Measurements from ENCODE around the gene KLHL2.
"Not testable (repeated sequence)": the region's sequence is repeated elsewhere in the genome, so short reads cannot be mapped to it uniquely, and the experiment has no call there.

Gene KLHL2

DNA sequence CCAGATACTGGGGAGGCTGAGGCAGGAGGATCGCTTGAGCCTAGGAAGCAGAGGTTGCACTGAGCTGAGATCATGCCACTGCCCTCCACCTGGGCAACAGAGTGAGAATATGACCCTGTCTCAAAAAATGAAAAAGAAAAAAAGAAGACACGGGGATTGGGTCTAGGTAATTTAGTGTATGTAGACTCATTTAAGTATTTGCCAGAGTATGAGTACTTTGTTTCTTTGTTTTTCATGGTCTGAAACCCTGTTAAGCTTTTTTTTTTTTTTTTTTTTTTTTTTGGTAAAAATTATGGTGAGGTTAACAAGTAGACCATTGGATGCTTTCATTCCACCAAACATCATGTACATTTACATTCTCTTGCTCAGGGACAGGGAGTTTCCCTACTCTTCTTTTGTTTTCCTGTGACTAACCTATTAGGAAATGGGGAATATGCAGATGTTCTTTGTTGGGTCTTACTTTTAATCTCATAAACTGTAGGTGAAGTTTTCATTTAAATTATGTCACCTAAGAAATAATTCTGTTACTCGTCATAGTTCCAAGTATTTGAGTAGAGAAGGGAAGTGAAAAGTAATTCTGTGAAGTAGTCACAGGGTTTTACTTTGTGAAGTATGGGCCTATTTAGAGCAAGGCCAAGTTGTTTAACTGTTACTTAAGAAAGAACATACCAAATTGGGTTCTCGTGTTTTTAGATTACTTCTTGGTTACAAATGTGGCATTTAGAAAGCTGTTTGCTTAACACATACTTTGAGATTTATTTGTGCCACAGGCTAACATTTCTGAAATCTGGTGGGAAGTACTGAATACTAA is 25.5 kb downstream of the KLHL2 start:
- DNase-seq (ENCODE audit: low spot score), result not testable (repeated sequence)

DNA sequence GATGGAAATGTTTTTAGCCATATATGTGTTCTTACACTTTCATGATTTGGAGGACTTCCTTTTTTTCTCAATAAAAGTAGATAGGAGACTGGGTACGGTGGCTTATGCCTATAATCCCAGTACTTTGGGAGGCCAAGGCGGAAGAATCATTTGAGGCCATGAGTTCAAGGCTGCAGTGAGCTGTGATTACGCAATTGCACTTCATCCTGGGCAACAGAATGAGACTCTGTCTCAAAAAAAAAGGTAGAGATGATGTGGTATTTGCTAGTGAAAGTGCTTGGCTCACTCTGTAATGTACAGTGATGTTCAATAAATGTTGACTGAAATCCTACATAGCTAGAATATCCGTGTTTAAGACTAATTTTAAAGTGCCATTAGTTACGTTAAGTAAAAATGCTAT is 27.4 kb downstream of the KLHL2 start:
- DNase-seq (ENCODE audit: low spot score), result no peak

DNA sequence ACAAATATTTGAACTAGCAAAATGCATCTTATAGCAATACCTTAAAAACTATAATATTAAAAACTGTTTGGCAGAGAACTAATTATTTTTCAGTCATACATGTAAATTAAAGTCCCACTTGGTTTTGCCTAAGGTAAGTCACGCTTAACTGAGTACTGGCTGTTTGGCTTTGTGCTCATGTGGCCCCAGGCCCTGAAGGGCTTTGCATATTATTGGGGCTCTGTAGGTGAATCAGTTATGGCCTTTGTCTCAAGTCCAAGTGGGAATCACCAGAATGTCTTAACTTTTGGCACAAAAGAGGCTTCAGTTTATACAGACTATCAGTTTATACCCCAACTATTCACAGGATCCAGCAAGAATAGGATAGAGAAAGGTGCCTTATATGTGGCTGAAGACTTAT is 29.5 kb downstream of the KLHL2 start:
- not testable (repeated sequence) for DNase-seq (ENCODE audit: low spot score)

DNA sequence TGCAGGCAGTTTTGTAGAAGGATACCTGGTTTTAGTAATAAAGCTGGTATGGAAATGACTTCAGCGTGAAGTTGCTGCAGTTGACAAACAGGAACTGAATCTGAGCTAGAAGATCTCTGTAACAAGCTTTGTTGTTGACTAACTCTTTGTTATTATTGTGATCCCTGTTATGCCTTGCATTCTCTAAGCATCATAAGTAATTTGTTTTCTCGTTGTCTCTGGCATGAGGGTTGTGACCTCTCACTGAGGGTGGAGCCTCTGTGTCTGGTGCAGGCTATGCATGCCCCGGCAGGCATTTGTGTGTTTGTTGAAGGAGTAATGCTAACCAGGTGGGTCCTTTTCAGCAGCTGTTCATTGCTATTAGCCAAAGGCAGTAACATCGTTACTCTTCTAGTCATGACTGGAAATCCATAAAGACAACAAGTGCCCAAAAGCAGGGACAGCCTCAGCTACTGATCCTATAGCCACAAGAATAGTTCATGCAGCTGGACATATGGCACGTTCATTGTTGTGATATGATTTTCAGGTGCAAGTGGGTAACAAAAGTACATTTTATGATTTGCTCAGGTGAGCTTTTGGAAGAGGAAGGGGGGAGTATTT is 30.8 kb downstream of the KLHL2 start:
- DNase-seq (ENCODE audit: low spot score), result not testable (repeated sequence)

DNA sequence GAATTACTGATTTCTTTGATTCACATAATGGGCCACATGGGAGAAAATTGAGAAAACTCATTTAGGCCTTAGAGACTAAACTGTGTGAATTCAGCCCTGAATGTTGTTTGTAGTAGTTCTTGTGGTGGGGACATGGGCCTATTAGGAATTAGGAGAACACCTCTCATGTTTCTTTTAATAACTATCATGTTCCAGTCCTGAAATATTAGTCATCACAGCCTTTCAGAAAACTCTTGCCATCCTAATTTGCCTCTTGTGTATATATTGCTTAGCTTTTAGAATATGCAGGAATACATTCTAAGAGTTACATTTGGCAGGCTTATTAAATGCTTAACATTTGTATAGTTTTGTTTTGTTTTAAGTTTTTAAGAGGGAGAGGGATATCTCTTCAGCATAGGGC is 33.4 kb downstream of the KLHL2 start:
- not testable (repeated sequence) for DNase-seq (ENCODE audit: low spot score)

DNA sequence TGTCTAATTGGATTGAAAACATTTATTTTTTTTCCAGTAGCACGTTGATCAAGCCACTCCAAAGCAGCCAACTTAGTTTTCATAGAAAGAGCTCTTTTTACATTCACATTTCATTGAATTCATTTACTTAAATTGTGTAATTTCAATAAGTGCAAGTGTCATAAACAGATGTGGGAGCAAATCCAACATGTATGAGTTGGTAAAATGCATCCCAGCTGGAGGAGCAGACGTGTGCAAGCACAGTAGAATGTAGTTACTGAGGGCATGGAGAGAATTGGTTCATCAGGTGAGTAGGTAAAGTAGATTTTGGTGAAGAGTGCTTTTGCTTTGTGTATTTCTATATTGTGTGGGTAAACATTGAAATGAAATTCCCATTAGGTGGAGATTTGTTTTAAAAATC is 36.8 kb downstream of the KLHL2 start:
- DNase-seq (ENCODE audit: low spot score), result not testable (repeated sequence)

DNA sequence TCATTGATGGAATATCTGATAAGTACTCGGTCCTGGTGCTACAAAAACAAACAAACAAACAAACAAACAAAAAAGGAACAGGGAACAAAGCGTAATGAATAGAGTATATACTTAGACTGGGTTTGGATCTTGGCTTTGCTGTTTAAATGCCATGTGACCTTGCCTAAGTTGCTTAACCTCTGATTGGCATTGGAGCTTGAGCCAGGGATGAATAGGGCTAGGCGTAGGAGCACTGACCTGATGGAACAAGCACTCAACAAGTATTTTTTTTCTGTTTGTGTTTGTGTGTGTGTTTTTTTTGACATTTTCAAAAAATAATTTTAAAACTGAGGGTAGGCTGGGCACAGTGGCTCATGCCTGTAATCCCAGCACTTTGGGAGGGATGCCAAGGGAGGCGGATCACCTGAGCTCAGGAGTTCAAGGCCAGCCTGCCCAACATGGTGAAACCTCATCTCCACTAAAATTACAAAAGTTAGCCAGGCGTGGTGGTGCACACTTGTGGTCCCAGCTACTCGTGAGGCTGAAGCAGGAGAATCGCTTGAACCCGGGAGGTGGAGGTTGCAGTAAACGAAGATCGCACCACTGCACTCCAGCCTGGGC is 37.3 kb downstream of the KLHL2 start:
- DNase-seq (ENCODE audit: low spot score), result not testable (repeated sequence)

DNA sequence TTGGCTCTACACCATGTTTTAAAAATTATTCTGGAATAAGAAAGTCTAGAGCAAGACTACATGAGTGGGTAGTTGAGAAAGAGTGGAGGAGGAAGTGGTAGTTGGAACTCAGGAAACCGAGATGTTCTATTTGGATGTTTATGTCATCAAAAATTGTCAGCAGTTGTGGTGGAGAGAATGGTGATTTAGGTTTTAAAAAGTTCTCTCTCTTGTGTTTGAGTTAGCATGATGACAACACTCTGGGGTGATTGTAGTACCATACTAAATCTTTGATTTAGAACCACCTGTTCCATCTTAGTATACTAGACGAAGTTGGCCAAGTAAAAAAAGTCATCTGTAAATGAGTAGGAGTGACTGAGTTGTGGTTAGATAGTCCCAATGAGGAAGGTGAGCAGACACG is 40.7 kb downstream of the KLHL2 start:
- DNase-seq (ENCODE audit: low spot score), result no peak

DNA sequence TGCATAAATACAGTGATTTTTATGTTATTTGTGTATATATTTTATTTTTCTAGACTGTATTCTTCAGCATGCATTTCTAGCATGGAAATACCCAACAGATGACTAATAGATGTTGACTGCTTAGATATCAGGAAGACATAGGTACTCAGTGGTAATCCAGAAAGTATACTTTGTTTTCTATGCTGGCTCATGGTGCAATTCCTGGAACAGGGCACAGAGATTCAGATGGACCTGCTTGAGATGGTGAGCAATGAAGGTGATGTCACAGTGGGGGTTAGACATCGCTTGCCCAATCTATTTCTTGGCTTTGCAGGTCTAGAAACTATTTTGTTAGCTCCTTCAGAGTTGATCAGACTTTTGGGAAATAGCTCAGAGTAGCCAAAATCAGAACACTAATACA is 41.5 kb downstream of the KLHL2 start:
- not testable (repeated sequence) for DNase-seq (ENCODE audit: low spot score)

DNA sequence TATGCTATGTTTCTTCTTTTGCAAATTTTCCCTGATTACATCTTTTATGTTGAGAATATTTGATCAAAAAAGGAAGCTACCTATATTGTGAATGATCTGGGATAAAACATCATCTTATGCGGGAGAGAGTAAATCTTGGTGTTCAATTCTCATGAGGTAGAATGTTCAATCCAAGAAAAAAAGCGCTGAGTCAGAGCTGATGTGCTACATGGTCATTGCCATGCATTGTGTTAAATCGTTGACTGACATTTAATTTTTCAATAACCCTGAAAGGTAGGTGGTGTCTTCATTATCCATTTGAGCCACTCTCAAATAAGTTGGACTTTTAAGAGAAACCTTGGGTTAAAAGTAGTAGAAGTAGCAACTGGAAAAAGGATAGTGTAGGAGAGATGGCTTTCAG is 47.4 kb downstream of the KLHL2 start:
- DNase-seq (ENCODE audit: low spot score), result not testable (repeated sequence)

DNA sequence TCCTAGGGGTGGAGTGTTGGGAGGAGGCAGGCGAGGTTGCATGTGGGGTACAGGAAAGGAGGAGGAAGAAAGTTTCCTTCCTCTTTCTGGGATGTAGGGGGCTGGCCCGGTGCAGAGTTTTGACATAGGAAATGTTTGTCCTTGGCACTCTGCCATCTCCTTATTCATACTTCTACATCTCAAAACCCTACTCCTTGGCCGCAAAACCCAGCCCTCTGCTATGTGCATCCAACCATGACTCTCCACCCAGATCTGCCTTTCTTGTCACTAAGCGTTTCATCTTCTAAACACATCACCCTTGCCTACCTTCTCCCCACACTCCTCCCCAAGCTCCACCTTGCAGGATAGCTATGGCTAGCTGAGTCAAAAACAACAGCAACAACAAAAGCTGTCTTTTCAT is 48.1 kb downstream of the KLHL2 start:
- DNase-seq (ENCODE audit: low spot score), result not testable (repeated sequence)

DNA sequence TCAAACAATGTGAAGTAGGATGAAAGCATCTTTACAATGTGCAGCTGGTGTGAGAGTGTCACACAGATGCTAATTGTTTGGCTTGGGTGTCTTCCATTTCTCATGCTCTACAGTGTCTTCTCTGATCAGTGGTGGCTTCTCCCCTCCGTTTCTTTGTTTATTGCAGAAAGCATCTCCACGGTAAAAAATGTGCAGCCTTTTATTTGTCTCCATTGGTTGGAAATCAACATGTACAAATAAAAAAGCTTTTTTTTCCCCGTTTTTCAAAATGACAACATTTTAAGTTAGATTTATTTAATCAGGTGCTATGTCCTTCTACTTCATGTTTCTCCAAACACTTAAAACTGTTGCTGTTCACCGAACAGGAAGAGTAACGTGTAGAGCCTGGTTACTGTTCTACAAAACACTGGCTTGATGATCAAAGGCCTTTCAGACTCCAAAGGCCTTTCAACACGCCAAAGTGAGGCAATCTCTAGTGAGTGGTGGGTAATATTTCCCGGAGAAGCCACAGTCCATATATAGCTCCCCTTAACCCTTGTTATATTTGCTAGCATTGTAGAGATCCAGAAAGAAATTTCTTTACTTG is 48.8 kb downstream of the KLHL2 start:
- DNase-seq (ENCODE audit: low spot score), result not testable (repeated sequence)

DNA sequence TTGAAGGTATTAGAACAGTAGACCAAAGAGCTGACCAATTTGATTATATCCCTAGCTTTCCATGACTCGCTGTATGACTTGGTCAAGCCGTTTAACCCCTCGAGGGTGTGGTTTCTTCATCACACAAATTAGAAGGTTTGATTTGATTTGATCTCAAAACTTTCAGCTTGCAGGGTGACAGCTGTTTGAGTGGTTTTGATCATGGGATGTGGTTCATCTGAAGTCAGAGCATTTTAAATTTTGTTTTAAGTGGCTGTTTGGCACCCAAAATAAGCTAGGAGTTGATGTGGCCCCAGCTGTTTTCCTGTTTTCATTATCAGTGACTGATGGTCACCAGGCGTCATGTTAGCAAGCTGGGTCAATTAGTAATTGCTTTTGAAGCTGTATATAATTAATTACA is 52.4 kb downstream of the KLHL2 start:
- DNase-seq (ENCODE audit: low spot score), result not testable (repeated sequence)

DNA sequence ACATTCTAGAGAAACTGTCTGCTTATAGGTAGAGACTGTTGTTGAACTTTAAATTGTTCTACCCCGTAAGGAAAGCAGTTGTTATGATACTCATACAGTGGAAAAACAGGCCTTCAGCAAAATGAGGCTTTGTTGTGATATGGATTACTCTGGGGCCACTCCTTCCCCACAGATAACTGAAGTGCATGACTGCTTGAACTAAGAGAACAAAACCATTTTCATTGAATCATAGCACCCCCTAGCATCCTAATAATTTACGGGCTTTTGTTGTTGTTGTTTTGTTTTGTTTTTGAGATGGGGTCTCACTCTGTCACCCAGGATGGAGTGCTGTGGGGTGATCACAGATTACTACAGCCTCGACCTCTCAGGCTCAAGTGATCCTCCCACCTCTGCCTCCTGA is 54.9 kb downstream of the KLHL2 start:
- DNase-seq (ENCODE audit: low spot score), result not testable (repeated sequence)

DNA sequence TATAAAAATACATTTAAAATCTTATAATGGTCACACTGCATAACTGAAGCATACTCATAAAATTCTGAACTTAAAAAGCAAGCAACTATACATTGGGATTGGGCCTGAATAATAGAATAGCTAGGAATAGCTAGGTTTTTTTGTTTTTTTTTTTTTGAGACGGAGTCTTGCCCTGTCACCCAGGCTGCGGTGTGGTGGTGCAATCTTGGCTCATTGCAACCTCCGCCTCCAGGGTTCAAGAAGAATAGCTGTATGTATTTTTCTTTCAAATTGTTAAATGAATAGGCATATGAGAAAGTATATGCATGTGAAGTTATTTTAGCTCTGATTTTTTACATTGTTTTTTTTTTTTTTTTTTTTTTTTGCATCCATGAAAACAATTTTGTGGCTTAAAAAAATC is 56.1 kb downstream of the KLHL2 start:
- not testable (repeated sequence) for DNase-seq (ENCODE audit: low spot score)

DNA sequence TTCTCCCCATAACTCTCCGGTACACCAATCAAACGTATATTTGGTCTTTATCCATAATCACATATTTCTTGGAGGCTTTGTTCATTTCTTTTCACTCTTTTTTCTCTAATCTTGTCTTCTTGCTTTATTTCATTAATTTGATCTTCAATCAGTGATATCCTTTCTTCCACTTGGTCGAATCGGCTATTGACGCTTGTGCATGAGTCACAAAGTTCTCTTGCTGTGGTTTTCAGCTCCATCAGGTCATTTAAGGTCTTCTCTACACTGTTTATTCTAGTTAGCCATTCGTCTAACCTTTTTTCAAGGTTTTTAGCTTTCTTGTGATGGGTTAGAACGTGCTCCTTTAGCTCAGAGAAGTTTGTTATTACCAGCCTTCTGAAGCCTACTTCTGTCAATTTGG is 62.6 kb downstream of the KLHL2 start:
- not testable (repeated sequence) for DNase-seq (ENCODE audit: low spot score)

DNA sequence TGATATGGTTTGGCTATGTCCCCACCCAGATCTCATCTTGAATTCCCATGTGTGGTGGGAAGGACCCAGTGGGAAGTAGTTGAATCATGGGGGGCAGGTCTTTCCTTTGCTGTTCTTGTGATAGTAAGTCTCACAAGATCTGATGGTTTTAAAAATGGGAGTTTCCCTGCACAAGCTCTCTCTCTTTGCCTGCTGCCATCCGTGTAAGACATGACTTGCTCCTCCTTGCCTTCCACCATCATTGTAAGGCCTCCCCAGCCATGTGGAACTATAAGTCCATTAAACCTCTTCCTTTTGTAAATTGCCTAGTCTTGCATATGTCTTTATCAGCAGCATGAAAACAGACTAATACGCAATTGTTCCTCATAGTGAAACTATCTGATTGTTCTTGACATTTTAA is 66.1 kb downstream of the KLHL2 start:
- not testable (repeated sequence) for DNase-seq (ENCODE audit: low spot score)

DNA sequence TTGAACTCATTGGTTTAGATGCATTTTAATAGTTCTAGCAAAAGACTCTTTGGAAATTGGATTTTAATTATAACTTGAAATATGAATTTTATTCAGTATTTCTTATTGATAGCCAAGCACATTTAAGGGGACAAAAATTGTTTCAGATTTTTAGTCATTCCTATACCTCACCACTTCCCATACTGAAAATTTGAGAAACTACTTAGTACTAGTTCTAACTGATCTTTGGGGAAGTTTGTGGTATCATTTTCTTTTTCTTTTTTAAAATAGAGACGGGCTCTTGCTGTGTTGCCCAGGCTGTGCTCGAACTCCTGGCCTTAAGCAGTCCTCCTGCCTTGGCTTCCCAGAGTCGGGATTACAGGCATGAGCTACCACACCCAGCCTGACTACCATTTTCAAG is 68.0 kb downstream of the KLHL2 start:
- not testable (repeated sequence) for DNase-seq (ENCODE audit: low spot score)

DNA sequence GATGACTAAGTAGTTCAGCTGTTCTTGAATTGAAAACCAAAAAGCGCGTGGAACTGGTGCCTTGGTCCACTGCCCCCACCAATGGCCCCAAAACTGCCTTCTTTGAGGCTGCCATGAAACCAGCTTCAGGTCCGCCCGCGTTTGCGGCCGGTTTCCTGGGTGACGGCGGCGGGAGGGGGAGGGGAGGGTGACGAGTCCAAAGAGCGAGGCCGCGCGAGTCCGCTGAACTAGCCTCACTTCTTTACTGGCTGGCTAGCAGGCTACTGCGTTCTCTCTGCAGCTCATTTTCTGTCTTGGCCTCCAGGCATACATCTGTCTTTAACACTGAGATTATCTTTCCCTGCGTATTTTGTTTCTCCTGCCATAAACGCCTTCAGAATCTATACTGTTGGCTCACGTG is 72.2 kb downstream of the KLHL2 start:
- DNase-seq (ENCODE audit: low spot score), result not testable (repeated sequence)

DNA sequence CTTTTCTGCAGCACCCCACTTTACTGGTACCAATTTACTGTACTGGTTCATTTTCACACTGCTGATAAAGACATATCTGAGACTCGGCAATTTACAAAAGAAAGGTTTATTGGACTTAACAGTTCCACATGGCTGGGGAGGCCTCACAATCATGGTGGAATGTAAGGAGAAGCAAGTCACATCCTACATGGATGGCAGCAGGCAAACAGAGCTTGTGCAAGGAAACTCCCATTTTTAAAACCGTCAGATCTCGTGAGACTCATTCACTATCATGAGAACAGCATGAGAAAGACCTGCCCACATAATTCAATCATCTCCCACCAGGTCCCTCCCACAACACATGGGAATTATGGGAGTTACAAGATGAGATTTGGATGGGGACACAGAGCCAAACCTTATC is 77.3 kb downstream of the KLHL2 start:
- DNase-seq (ENCODE audit: low spot score), result not testable (repeated sequence)

DNA sequence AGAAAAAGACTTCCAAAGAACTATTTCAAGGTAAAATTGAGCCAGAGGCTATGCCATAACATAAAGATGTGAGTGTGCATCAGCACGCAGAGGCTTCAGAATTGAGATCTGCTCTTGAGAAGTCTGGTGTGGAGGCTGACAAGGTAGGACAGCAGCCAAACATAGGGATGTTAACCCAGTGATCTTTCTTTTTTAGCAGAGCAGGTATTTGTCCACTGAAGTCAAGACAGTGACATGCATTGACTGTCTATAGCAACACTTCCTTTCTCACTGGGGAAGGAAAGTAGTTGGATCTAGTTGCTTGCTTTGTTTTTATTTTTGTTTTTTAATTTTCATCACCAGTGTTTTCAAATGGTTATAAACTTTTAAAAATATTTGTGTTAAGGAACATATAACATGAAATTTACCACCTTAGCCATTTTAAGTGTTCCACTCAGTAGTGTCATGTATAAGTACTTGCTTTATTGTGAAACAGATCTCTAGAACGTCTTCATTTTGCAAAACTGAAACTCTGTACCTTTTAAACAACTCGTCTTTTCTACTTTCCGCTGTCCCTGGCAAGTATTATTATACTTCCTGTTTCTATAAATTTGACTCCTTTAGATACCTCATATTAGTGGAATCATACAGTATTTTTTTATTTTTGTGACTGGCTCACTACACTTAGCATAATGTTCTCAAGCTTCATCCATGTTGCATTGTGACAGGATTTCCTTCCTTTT is 79.4 kb downstream of the KLHL2 start:
- DNase-seq (ENCODE audit: low spot score), result not testable (repeated sequence)

DNA sequence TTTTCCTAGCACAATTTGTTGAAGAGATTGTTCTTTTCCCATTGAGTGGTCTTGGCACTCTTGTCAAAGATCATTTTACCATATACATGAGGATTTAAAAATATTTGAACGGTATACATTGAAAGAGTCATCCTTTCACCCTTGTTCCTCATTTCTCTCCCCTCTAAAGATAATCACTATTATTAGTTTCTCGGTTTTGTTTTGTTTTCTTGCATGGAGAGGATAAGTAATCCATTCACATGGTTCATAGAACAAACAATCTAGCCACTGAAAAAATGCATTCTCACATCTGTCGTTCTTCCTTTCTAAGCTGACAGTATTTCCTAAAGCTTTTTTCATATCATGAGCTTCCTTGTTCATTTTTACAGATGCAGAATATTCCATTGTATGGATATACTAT is 80.9 kb downstream of the KLHL2 start:
- DNase-seq (ENCODE audit: low spot score), result no peak

All from D341Med (cell line).